Neuronal stem cell (in vitro differentiated cells): ENCODE results near the gene YPEL4.

Experiments used
- DNase-seq: peaks from one replicate; pipeline ENCODE4 v3.0.0-alpha.2; 2013; ENCODE audit warnings: low spot score
- H2AFZ ChIP-seq: one replicate; pipeline ENCODE4 v1.6.1; 2013; ENCODE audit warnings: mild to moderate bottlenecking, low read length, inconsistent platforms
- H2AK5ac ChIP-seq: 2 replicates; pipeline ENCODE4 v1.6.1; 2013; ENCODE audit warnings: low read depth, mild to moderate bottlenecking, inconsistent platforms, low read length, moderate library complexity, mixed read lengths
- H2BK120ac ChIP-seq: 2 replicates; pipeline ENCODE4 v1.6.1; 2013; ENCODE audit warnings: low read depth, mild to moderate bottlenecking, inconsistent platforms, low read length, moderate library complexity, mixed read lengths
- H2BK12ac ChIP-seq: one replicate; pipeline ENCODE4 v1.6.1; 2013; ENCODE audit warnings: low read length, inconsistent platforms
- H2BK15ac ChIP-seq: 2 replicates; pipeline ENCODE4 v1.6.1; 2013; ENCODE audit warnings: mild to moderate bottlenecking, low read length, inconsistent platforms, mixed read lengths
- H2BK5ac ChIP-seq: one replicate; pipeline ENCODE4 v1.6.1; 2013; ENCODE audit warnings: inconsistent platforms, mild to moderate bottlenecking, low read length, moderate library complexity
- H3K14ac ChIP-seq: one replicate; pipeline ENCODE4 v1.6.1; 2013; ENCODE audit warnings: low read length, inconsistent platforms
- H3K18ac ChIP-seq: 2 replicates; pipeline ENCODE4 v1.6.1; 2013; ENCODE audit warnings: low read length, inconsistent platforms
- H3K23ac ChIP-seq: 2 replicates; pipeline ENCODE4 v1.6.1; 2013; ENCODE audit warnings: low read depth, mild to moderate bottlenecking, mixed read lengths, low read length, inconsistent platforms; ENCODE audit not compliant: poor library complexity
- H3K27ac ChIP-seq: replicated peaks from 3 replicates; pipeline ENCODE4 v1.5.1; 2013; ENCODE audit warnings: low read length, inconsistent platforms
- H3K27me3 ChIP-seq, 3 experiments: 2 replicates each; pipeline ENCODE4 v1.6.1; 2013; ENCODE audit warnings: low read length in 3 of 3, mild to moderate bottlenecking in 2 of 3, inconsistent platforms in 1 of 3, low read depth in 1 of 3, mixed read lengths in 1 of 3, moderate library complexity in 1 of 3; ENCODE audit not compliant: control insufficient read depth in 3 of 3, insufficient read depth in 3 of 3
- H3K36me3 ChIP-seq, 2 donors: replicated peaks in 1 of 2; 2 replicates each; pipeline ENCODE4 v1.6.1; 2013; ENCODE audit warnings: low read length in 2 of 2; ENCODE audit not compliant: control insufficient read depth in 2 of 2, insufficient read depth in 2 of 2
- H3K4ac ChIP-seq: 2 replicates; pipeline ENCODE4 v1.6.1; 2013; ENCODE audit warnings: inconsistent platforms, mild to moderate bottlenecking, low read length, moderate library complexity
- H3K4me1 ChIP-seq, 2 donors: 1 replicate in 1 of 2; 2 replicates in 1 of 2; pipeline ENCODE4 v1.6.1; 2013; ENCODE audit warnings: low read length in 2 of 2, low read depth in 1 of 2; ENCODE audit not compliant: control insufficient read depth in 2 of 2, insufficient read depth in 1 of 2
- H3K4me2 ChIP-seq: one replicate; pipeline ENCODE4 v1.6.1; 2013; ENCODE audit warnings: mild to moderate bottlenecking, low read length, inconsistent platforms; ENCODE audit not compliant: insufficient read depth, poor library complexity, severe bottlenecking
- H3K4me3 ChIP-seq, 2 donors: 2 replicates each; pipeline ENCODE4 v1.5.1; 2013; ENCODE audit warnings: low read length in 2 of 2, mild to moderate bottlenecking in 2 of 2, inconsistent platforms in 1 of 2, moderate library complexity in 1 of 2
- H3K79me1 ChIP-seq: one replicate; pipeline ENCODE4 v1.6.1; 2013; ENCODE audit warnings: low read depth, mild to moderate bottlenecking, inconsistent platforms, low read length, moderate library complexity
- H3K9ac ChIP-seq: one replicate; pipeline ENCODE4 v1.6.1; 2013; ENCODE audit warnings: mild to moderate bottlenecking, low read depth, low read length, inconsistent platforms; ENCODE audit not compliant: poor library complexity
- H3K9me3 ChIP-seq, 2 donors: replicated peaks in 1 of 2; 2 replicates each; pipeline versions ENCODE3 to v1.6.1; 2013; ENCODE audit warnings: low read length in 2 of 2, mild to moderate bottlenecking in 2 of 2, inconsistent platforms in 1 of 2, low read depth in 1 of 2, mixed read lengths in 1 of 2, moderate library complexity in 1 of 2; ENCODE audit not compliant: control insufficient read depth in 2 of 2, insufficient read depth in 1 of 2
- H4K8ac ChIP-seq: one replicate; pipeline ENCODE4 v1.6.1; 2013; ENCODE audit warnings: low read depth, mild to moderate bottlenecking, inconsistent platforms, low read length, moderate library complexity
- H4K91ac ChIP-seq: one replicate; pipeline ENCODE4 v1.6.1; 2013; ENCODE audit warnings: low read length, low read depth, mild to moderate bottlenecking, inconsistent platforms; ENCODE audit not compliant: poor library complexity
- WGBS, 2 donors: extraction: QIAGEN DNeasy Blood & Tissue Kit; methylation state at CpG; one replicate each; pipeline ENCODE4 v1.1.7; 2013; ENCODE audit warnings: missing lambda C conversion rate in 2 of 2, mixed read lengths in 1 of 2; ENCODE audit not compliant: insufficient read length in 2 of 2, insufficient replicate concordance in 1 of 2; ENCODE audit errors: extremely low coverage in 2 of 2; 5-methylcytosine and 5-hydroxymethylcytosine counted together

YPEL4 gene

DNA sequence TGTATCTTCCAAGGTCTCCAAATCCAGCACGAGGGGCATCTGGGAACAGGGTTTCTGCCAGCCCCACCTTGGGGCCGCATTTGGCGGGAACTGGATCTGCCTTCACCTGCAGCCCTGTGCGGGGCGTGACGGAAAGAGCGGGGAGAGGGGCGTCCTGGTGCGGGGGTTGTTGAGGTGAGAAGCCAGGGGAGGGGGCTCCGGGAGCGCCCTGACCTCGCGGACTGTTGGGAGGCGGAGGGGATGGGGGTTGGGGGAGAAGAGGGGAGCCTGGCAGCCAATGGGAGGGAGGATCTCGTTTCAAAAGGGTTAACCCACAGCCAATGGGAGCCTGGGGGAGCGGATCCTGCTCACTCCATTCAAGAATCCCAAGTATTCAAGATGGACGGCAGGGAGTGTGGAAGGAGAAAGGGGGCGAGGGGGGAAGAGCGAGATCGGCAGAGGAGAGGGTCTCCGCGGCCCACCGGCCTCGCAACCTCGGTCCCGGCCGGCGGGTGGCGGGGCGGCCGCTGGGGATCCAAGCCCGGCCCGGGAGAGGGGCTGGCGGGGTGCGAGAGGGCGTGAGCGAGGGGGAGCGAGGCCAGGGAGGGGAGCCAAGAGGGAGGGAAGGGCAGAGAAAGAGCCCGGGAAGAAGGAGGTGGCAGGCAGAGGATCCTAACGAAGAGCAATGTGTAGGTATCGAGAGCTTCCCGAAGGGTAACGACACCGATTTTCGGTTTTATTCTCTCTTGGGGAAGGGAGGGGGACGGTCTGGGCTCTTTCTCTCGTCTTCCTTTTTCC, 11.5 kb downstream of the YPEL4 start:
- Histone ChIP-seq H4K91ac (peak overlapping the region; percentile 90), H3K23ac (peak overlapping the region; percentile 61), H2AFZ (peak overlapping the region; percentile 87), H3K4me2 (peak overlapping the region; percentile 49), H2BK120ac (peak overlapping the region; percentile 99), H3K14ac (peak overlapping the region; percentile 98), H2BK15ac (peak overlapping the region; percentile 86), H3K4me3 (peak overlapping the region; percentile 88 to 99), H2BK12ac (no peak overlapping the region), H3K18ac (peak overlapping the region; percentile 100), H3K9ac (peak overlapping the region; percentile 99), H2BK5ac (peak overlapping the region; percentile 98), H3K4me1 (peaks cover 19 to 29% of the 10 kb centered on the region in 2 donors), H3K9me3 (no peaks in the 10 kb centered on the region), H3K79me1 (peaks cover 2% of the 10 kb centered on the region), H3K4ac (peak overlapping the region; percentile 100), H3K27me3 (no peaks in the 10 kb centered on the region), H4K8ac (no peak overlapping the region), H3K36me3 (peaks cover 13 to 34% of the 10 kb centered on the region in 2 donors), H3K27ac (peak overlapping the region; percentile 92), H2AK5ac (peak overlapping the region; percentile 96)
- WGBS, 2 donors, result no CpG with 5 or more reads among the region's 47 CpGs
- peak; percentile 93 for DNase-seq

DNA sequence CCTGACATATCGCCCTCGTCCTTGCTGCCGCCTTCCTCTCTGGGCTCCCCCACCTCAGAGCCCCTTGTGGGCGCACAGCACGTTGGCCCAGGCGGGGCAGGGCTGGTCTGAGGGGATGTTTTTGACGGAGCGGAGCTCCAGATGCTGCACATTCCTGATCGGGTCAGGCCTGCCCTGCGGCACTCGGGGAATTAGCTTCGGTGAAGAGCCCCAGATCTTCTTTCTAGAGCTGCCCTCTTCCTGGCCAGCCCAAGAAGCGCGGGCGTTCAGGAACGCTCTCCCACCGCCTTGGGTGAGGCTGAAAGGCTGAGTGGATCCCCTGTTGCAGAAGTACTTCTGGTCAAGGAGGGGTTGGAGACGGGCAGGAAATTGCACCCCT, 12.1 kb downstream of the YPEL4 start:
- H2BK12ac ChIP-seq, result no peak overlapping the region
- peak overlapping the region; percentile 30 for H2AK5ac ChIP-seq
- DNase-seq, result no peak
- H3K27ac ChIP-seq, result peak overlapping the region; percentile 85
- peak overlapping the region; percentile 49 for H3K4me2 ChIP-seq
- no peaks in the 10 kb centered on the region for H3K9me3 ChIP-seq
- H3K36me3 ChIP-seq, result peaks cover 12 to 28% of the 10 kb centered on the region in 2 donors
- peaks cover 18 to 27% of the 10 kb centered on the region in 2 donors for H3K4me1 ChIP-seq
- peak overlapping the region; percentile 87 for H2AFZ ChIP-seq
- H3K4me3 ChIP-seq, result peak overlapping the region; percentile 53 to 99
- H4K91ac ChIP-seq, result no peak overlapping the region
- no peak overlapping the region for H4K8ac ChIP-seq
- no peaks in the 10 kb centered on the region for H3K27me3 ChIP-seq
- WGBS, 2 donors, result no CpG with 5 or more reads among the region's 18 CpGs
- H3K18ac ChIP-seq, result peak overlapping the region; percentile 94
- no peak overlapping the region for H3K23ac ChIP-seq
- H3K9ac ChIP-seq, result peak overlapping the region; percentile 78
- H3K4ac ChIP-seq, result peak overlapping the region; percentile 4
- no peak overlapping the region for H3K14ac ChIP-seq
- H3K79me1 ChIP-seq, result peaks cover 2% of the 10 kb centered on the region
- H2BK5ac ChIP-seq, result peak overlapping the region; percentile 98
- H2BK15ac ChIP-seq, result no peak overlapping the region
- peak overlapping the region; percentile 93 for H2BK120ac ChIP-seq

DNA sequence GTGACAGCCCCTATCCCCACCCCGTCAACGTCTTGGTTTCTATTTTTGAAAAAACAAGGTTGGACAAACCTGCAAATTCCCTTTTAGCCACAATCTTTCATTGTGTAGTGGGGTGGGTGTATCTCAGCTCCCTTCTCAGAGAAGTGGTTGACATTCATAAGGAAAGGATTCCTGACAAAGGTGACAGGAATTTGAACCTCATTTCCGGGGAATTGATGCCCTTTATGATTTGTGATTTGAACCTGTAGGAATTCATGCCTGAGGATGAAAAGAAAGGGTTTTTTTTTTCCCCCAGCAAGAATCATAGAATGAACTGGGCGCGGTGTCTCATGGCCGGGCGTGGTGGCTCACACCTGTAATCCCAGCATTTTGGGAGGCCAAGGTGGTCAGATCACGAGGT, 14.5 kb downstream of the YPEL4 start:
- H2BK120ac ChIP-seq, result no peak overlapping the region
- H3K14ac ChIP-seq, result no peak overlapping the region
- no peak overlapping the region for H2BK15ac ChIP-seq
- H3K27me3 ChIP-seq, result no peaks in the 10 kb centered on the region
- DNase-seq, result no peak
- H3K9ac ChIP-seq, result no peak overlapping the region
- peaks cover under 1 to 4% of the 10 kb centered on the region in 2 donors for H3K36me3 ChIP-seq
- no peak overlapping the region for H3K4me2 ChIP-seq
- H2BK5ac ChIP-seq, result no peak overlapping the region
- H2BK12ac ChIP-seq, result no peak overlapping the region
- no peaks in the 10 kb centered on the region for H3K9me3 ChIP-seq
- peaks cover 3 to 8% of the 10 kb centered on the region in 2 donors for H3K4me1 ChIP-seq
- H3K23ac ChIP-seq, result no peak overlapping the region
- H3K79me1 ChIP-seq, result no peaks in the 10 kb centered on the region
- no peak overlapping the region for H4K8ac ChIP-seq
- no CpG with 5 or more reads among the region's 8 CpGs for WGBS, 2 donors
- no peak overlapping the region for H3K18ac ChIP-seq
- H3K4me3 ChIP-seq, result no peak overlapping the region
- H2AK5ac ChIP-seq, result no peak overlapping the region
- no peak overlapping the region for H2AFZ ChIP-seq
- no peak overlapping the region for H4K91ac ChIP-seq
- H3K27ac ChIP-seq, result no peak overlapping the region
- no peak overlapping the region for H3K4ac ChIP-seq

DNA sequence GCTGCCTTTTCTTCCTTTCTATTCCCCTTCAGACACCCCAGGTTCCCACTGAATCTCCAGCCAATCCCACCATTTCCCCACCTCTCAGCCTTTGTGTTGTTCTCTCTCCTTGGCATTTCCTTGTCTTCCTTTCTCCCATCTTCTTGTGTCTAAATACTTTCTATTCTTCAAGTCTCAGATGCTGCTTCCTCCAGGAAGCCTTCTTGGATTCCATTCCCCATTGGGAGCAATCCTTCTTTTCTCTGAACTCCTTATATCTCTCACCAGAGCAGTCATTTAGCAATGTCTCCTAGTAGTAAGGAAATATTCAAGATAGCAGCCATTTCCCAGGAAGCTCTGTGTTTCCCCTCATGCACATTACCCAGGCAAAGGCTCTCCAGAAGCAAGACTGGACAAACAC, 15.4 kb downstream of the YPEL4 start:
- Histone ChIP-seq H3K4me1 (peaks cover 3 to 6% of the 10 kb centered on the region in 2 donors), H2BK120ac (no peak overlapping the region), H2BK12ac (no peak overlapping the region), H4K91ac (no peak overlapping the region), H2BK5ac (no peak overlapping the region), H3K27me3 (no peaks in the 10 kb centered on the region), H3K4ac (no peak overlapping the region), H3K9ac (no peak overlapping the region), H3K18ac (no peak overlapping the region), H2AFZ (no peak overlapping the region), H3K36me3 (no peaks in the 10 kb centered on the region), H3K4me2 (no peak overlapping the region), H2AK5ac (no peak overlapping the region), H2BK15ac (no peak overlapping the region), H3K9me3 (no peaks in the 10 kb centered on the region), H3K14ac (no peak overlapping the region), H3K23ac (no peak overlapping the region), H3K79me1 (no peaks in the 10 kb centered on the region), H3K27ac (no peak overlapping the region), H3K4me3 (no peak overlapping the region), H4K8ac (no peak overlapping the region)
- DNase-seq, result no peak
